Vagina (tissue), 2 donors: Measurements from ENCODE around the gene SLC22A3.

Experiments used
- CTCF ChIP-seq, 3 experiments: fragments of 450-650 bp in 2 of 3; fragments of 200-600 bp in 1 of 3; sonication (generic) in 1 of 3; IDR thresholded peaks; one replicate each; pipeline ENCODE4 v1.5.1; 2017 to 2019; ENCODE audit warnings: antibody characterized with exemption in 3 of 3, mild to moderate bottlenecking in 2 of 3, moderate library complexity in 2 of 3
- POLR2A ChIP-seq, 2 donors: fragments of 450-650 bp; IDR thresholded peaks; one replicate each; pipeline ENCODE4 v1.6.1; 2017; ENCODE audit warnings: antibody characterized with exemption in 2 of 2, mild to moderate bottlenecking in 2 of 2, moderate library complexity in 2 of 2
- POLR2AphosphoS5 ChIP-seq, 2 donors: sonication (generic); formaldehyde crosslinking; IDR thresholded peaks; one replicate each; pipeline ENCODE4 v1.9.0; 2017; ENCODE audit warnings: antibody characterized with exemption in 2 of 2, mild to moderate bottlenecking in 2 of 2, low read depth in 1 of 2; ENCODE audit not compliant: insufficient read depth in 1 of 2

DNA sequence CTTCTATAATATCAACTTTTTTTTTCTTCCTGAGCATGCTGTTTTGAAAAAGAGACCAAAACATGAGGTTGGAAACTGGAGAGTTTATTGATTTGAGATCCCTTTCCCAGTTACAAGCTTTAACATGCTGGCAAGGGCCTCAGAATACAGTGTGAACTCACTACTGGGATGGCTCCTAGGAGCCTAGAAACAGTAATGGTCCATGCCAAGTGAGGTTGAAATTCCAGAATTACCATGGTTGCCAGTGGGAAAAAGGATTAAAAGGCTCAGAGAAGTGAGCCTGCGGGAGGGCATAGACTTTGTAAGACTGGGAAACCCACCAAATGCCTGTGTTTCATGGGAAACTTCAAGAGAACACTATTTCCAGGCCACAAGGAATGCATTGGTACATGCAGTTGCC, 28.9 kb upstream of the SLC22A3 start:
- TF ChIP-seq CTCF (IDR thresholded peaks at IDR 0.05) (no peak), POLR2AphosphoS5 (IDR thresholded peaks at IDR 0.05; ENCODE audit: insufficient read depth in 1 of 2, low read depth in 1 of 2) (no peak), POLR2A (IDR thresholded peaks at IDR 0.05) (no peak)
